Endothelial cell of umbilical vein (primary cell): ENCODE data around the gene AFP. TPM values are rescaled to one million over a fixed set of nuclear protein-coding genes. Genes with fewer than 3 reads are reported as not detected.

Experiments
- BruUV-seq: library from RNA; stranded (reverse); fragments of 400-500 nt; replicated peaks from 2 replicates; lab custom pipeline; 2021; lab: Mats Ljungman, UMichigan
- CTCF ChIA-PET: fragments of 300-600, 350-600 bp; sonication (Branson Sonifier 250); formaldehyde crosslinking; loops from one replicate; lab custom pipeline; 2021; ENCODE audit warnings: antibody characterized with exemption, inconsistent platforms; lab: Charles Lee
- POLR2A ChIA-PET: fragments of 300-600, 350-600 bp; sonication (Branson Sonifier 250); formaldehyde crosslinking; loops from one replicate; lab custom pipeline; 2021; ENCODE audit warnings: antibody characterized with exemption, inconsistent platforms; lab: Charles Lee
- DNase-seq: peaks from one replicate; pipeline ENCODE4 v3.0.0-alpha.2; 2011; ENCODE audit warnings: low read depth, low spot score
- FAIRE-seq: peaks from 2 replicates; lab custom pipeline; 2011; peaks lifted over from hg19 to GRCh38; lab: Jason Lieb, UNC
- H2AFZ ChIP-seq: 2 replicates; pipeline ENCODE4 v1.6.0; 2012; ENCODE audit warnings: low read depth, low read length, control low read depth, inconsistent platforms
- H3K27ac ChIP-seq: 2 replicates; pipeline ENCODE4 v1.5.1; 2011; ENCODE audit warnings: low read depth, mild to moderate bottlenecking, control low read depth, low read length, moderate library complexity; ENCODE audit not compliant: insufficient read depth
- H3K27me3 ChIP-seq, 2 experiments: 2 replicates each; pipeline versions ENCODE4 v1.6.0 to v1.6.1; 2011; ENCODE audit warnings: low read length in 2 of 2, mixed read lengths in 1 of 2; ENCODE audit not compliant: control insufficient read depth in 2 of 2, insufficient read depth in 2 of 2
- H3K36me3 ChIP-seq, 2 experiments: 2 replicates in 1 of 2; 3 replicates in 1 of 2; pipeline ENCODE4 v1.5.1; 2011; ENCODE audit warnings: low read length in 2 of 2, mild to moderate bottlenecking in 1 of 2, moderate library complexity in 1 of 2; ENCODE audit not compliant: control insufficient read depth in 2 of 2, insufficient read depth in 2 of 2; ENCODE audit errors: extremely low read depth in 1 of 2
- H3K4me1 ChIP-seq: 3 replicates; pipeline ENCODE4 v1.5.1; 2011; ENCODE audit warnings: mild to moderate bottlenecking, low read length; ENCODE audit not compliant: control insufficient read depth, insufficient read depth; ENCODE audit errors: extremely low read depth
- H3K4me2 ChIP-seq: 2 replicates; pipeline ENCODE4 v1.6.1; 2011; ENCODE audit warnings: low read length, control low read depth, mixed read lengths; ENCODE audit not compliant: insufficient read depth
- H3K4me3 ChIP-seq, 3 experiments: fragments of 200-600 bp in 1 of 3; sonication (generic), shearing (Covaris generic) in 1 of 3; replicated peaks in 1 of 3; 2 replicates each; pipeline ENCODE4 v1.5.1; 2011 to 2016; ENCODE audit warnings: control low read depth in 3 of 3, low read length in 3 of 3, mild to moderate bottlenecking in 2 of 3, inconsistent platforms in 1 of 3, low read depth in 1 of 3, moderate library complexity in 1 of 3; ENCODE audit not compliant: insufficient read depth in 1 of 3
- H3K79me2 ChIP-seq: 2 replicates; pipeline ENCODE4 v1.6.0; 2012; ENCODE audit warnings: low read length, inconsistent platforms; ENCODE audit not compliant: control insufficient read depth, insufficient read depth
- H3K9ac ChIP-seq: replicated peaks from 2 replicates; pipeline ENCODE3; 2011; ENCODE audit warnings: low read length, control low read depth; ENCODE audit not compliant: insufficient read depth; ENCODE audit errors: extremely low read depth
- H3K9me1 ChIP-seq: replicated peaks from 3 replicates; pipeline ENCODE4 v1.6.0; 2011; ENCODE audit warnings: mild to moderate bottlenecking, low read length; ENCODE audit not compliant: control insufficient read depth, insufficient read depth; ENCODE audit errors: extremely low read depth
- H3K9me3 ChIP-seq: replicated peaks from 2 replicates; pipeline ENCODE4 v1.5.1; 2012; ENCODE audit warnings: low read length, inconsistent platforms; ENCODE audit not compliant: control insufficient read depth, insufficient read depth
- H4K20me1 ChIP-seq: replicated peaks from 2 replicates; pipeline ENCODE3; 2011; ENCODE audit warnings: mild to moderate bottlenecking, low read length; ENCODE audit not compliant: control insufficient read depth, insufficient read depth; ENCODE audit errors: extremely low read depth
- CTCF ChIP-seq, 2 donors: IDR thresholded peaks; 1 replicate in 1 of 2; 2 replicates in 1 of 2; pipeline ENCODE4 v1.5.1; 2011; ENCODE audit warnings: low read length in 2 of 2, mild to moderate bottlenecking in 2 of 2, moderate library complexity in 2 of 2, control low read depth in 1 of 2, inconsistent platforms in 1 of 2, low read depth in 1 of 2; ENCODE audit not compliant: insufficient read depth in 1 of 2; ENCODE audit errors: extremely low read depth in 1 of 2
- EZH2 ChIP-seq: IDR thresholded peaks from 2 replicates; pipeline ENCODE4 v1.6.1; 2012; ENCODE audit warnings: borderline replicate concordance, low read depth, mild to moderate bottlenecking, moderate library complexity, low read length, inconsistent platforms; ENCODE audit not compliant: severe bottlenecking
- FOS ChIP-seq: IDR thresholded peaks from 2 replicates; pipeline ENCODE4 v1.6.1; 2011; ENCODE audit warnings: mild to moderate bottlenecking, low read length, moderate library complexity, borderline replicate concordance; ENCODE audit not compliant: insufficient read depth
- GATA2 ChIP-seq: IDR thresholded peaks from 2 replicates; pipeline ENCODE4 v1.7.0; 2011; ENCODE audit warnings: low read depth, mild to moderate bottlenecking, moderate library complexity, mixed read lengths, low read length; ENCODE audit not compliant: insufficient read length, insufficient read depth
- JUN ChIP-seq: IDR thresholded peaks from 2 replicates; pipeline ENCODE4 v1.6.1; 2011; ENCODE audit warnings: borderline replicate concordance, low read depth; ENCODE audit not compliant: insufficient read length, insufficient read depth
- MAX ChIP-seq: IDR thresholded peaks from 2 replicates; pipeline ENCODE4 v1.6.1; 2011; ENCODE audit not compliant: insufficient read depth, insufficient read length
- MYC ChIP-seq: IDR thresholded peaks from one replicate; pipeline ENCODE4 v1.6.1; 2011; ENCODE audit warnings: mild to moderate bottlenecking, low read depth, low read length
- POLR2A ChIP-seq: IDR thresholded peaks from 2 replicates; pipeline ENCODE4 v1.6.1; 2012; ENCODE audit warnings: low read depth, mild to moderate bottlenecking, control low read depth, low read length
- POLR2AphosphoS5 ChIP-seq: IDR thresholded peaks from 2 replicates; pipeline ENCODE4 v1.6.1; 2012; ENCODE audit warnings: low read depth, mild to moderate bottlenecking, control low read depth, low read length, moderate library complexity; ENCODE audit not compliant: insufficient read depth
- dilution Hi-C: fragments of 300-500 bp; cut with MboI; formaldehyde crosslinking; loops from one replicate; pipeline ENCODE4 v1.15.0; 2019; ENCODE audit warnings: low sequenced_read_pairs; ENCODE audit not compliant: extremely low pct_ligation_motif_present
- intact Hi-C: fragments of 100-400 bp; cut with micrococcal nuclease; formaldehyde crosslinking; loops from one replicate; pipeline ENCODE4 v1.10.0; 2022
- polyA plus RNA-seq, 4 experiments: library from polyadenylated mRNA; depleted of rRNA in 3 of 4; stranded (reverse) in 3 of 4; unstranded in 1 of 4; fragments of >200 nt; gene quantifications; 2 replicates each; pipeline versions ENCODE4 v1.2.1 to v1.2.3, GENCODE V29; 2011 to 2012; ENCODE audit warnings: missing spikeins in 1 of 4
- total RNA-seq: library from RNA; stranded (reverse); gene quantifications from 2 replicates; pipeline ENCODE4 v1.2.3, GENCODE V29; 2021

AFP gene
- total and polyA plus RNA-seq, 2 donors (not counting 3 experiments of a cell fraction or from before 2014, with no cell fraction given): not detected

- no peak for DNase-seq
- Histone ChIP-seq H3K9me1 (no peaks in the 10 kb centered on the region), H3K4me1 (no peaks in the 10 kb centered on the region), H3K36me3 (no peaks in the 10 kb centered on the region), H3K9ac (no peak overlapping the region), H3K4me3 (no peak overlapping the region), H3K4me2 (no peak overlapping the region), H3K27ac (no peak overlapping the region), H2AFZ (no peak overlapping the region), H3K9me3 (no peaks in the 10 kb centered on the region), H3K79me2 (no peaks in the 10 kb centered on the region), H4K20me1 (no peaks in the 10 kb centered on the region), H3K27me3 (peaks cover 0 to 7% of the 10 kb centered on the region in 2 experiments)
- ChIA-PET CTCF (interaction anchor here (1.1 kb wide), 1 partner anchor 17 kb away, joined by 4 read pairs; no protein-coding TSS in a partner anchor), POLR2A (no interaction called here)
- FAIRE-seq: no peak
- BruUV-seq: no TSS peak
- intact Hi-C loops: no loop called here
- dilution Hi-C loops: no loop called here
- TF ChIP-seq FOS: no peak
- no peak for TF ChIP-seq POLR2AphosphoS5
- TF ChIP-seq CTCF (IDR thresholded peaks at IDR 0.05; ENCODE audit: extremely low read depth in 1 of 2, insufficient read depth in 1 of 2, low read depth in 1 of 2, low read length in 2 of 2): no peak
- no peak for TF ChIP-seq MAX
- no peak for TF ChIP-seq JUN
- no peak for TF ChIP-seq POLR2A
- no peak for TF ChIP-seq GATA2
- no peak for TF ChIP-seq MYC
- no peak for TF ChIP-seq EZH2
Measured at GRCh38 chr4:73429118-73429517, 6.9 kb upstream of the AFP start.
